ENCODE results near the gene RSAD1. TPM values are rescaled to one million over a fixed set of nuclear protein-coding genes. Genes with fewer than 3 reads are reported as not detected.
A peak's percentile ranks its signal among the peaks of the same experiment; 100 is the strongest.

Gene RSAD1
- total and polyA plus RNA-seq, 4 donors: 20.1 to 43.2 (median 29.9) TPM

DNA sequence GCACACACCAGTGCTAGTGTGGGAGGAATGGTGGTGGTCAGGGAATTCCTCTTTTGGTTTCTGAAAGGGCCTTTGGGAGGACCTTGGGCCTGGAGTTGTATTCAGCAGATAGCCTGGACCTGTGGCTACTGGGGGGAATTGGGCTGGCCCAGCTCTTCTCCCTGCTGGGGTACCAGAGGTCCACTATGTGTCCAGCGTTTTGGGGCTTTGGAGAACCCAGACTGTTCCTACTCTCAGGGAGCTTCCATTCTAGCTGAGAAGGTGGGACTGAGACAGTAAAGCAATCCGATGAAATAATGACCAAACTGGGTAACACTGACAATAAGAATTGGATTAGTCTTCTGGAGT is 56.3 kb downstream of the RSAD1 start:
- 90 to 95% methylated on average over 2 of the region's 2 CpGs for WGBS, 2 donors
- Histone ChIP-seq H3K27ac (ENCODE audit: low read depth in 1 of 2, low read length in 1 of 2) (peak overlapping the region in 1 of 2 donors; percentile 72), H3K4me1 (ENCODE audit: control insufficient read depth in 5 of 5, insufficient read depth in 5 of 5, low read length in 5 of 5) (peaks cover 0 to 32% (median 7%) of the 10 kb centered on the region in 5 donors), H3K4me3 (no peak overlapping the region), H3K9me3 (ENCODE audit: control insufficient read depth in 4 of 4, insufficient read depth in 3 of 4, low read length in 3 of 4) (peaks cover 0 to 1% (median 0%) of the 10 kb centered on the region in 4 donors), H3K9ac (ENCODE audit: insufficient read depth in 1 of 2, low read length in 2 of 2) (no peak overlapping the region), H3K36me3 (ENCODE audit: control insufficient read depth in 4 of 4, insufficient read depth in 4 of 4, low read length in 4 of 4) (no peaks in the 10 kb centered on the region), H3K27me3 (ENCODE audit: control insufficient read depth in 3 of 3, insufficient read depth in 3 of 3, low read length in 2 of 3) (peaks cover 0 to 4% (median 4%) of the 10 kb centered on the region in 3 donors)
- TF ChIP-seq, protein P1, sequence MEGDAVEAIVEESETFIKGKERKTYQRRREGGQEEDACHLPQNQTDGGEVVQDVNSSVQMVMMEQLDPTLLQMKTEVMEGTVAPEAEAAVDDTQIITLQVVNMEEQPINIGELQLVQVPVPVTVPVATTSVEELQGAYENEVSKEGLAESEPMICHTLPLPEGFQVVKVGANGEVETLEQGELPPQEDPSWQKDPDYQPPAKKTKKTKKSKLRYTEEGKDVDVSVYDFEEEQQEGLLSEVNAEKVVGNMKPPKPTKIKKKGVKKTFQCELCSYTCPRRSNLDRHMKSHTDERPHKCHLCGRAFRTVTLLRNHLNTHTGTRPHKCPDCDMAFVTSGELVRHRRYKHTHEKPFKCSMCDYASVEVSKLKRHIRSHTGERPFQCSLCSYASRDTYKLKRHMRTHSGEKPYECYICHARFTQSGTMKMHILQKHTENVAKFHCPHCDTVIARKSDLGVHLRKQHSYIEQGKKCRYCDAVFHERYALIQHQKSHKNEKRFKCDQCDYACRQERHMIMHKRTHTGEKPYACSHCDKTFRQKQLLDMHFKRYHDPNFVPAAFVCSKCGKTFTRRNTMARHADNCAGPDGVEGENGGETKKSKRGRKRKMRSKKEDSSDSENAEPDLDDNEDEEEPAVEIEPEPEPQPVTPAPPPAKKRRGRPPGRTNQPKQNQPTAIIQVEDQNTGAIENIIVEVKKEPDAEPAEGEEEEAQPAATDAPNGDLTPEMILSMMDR (IDR thresholded peaks at IDR 0.05; ENCODE audit: control extremely low read depth, extremely low read depth): no peak
- ATAC-seq (ENCODE audit: insufficient read depth, low FRiP score): no peak
- no peak for DNase-seq

DNA sequence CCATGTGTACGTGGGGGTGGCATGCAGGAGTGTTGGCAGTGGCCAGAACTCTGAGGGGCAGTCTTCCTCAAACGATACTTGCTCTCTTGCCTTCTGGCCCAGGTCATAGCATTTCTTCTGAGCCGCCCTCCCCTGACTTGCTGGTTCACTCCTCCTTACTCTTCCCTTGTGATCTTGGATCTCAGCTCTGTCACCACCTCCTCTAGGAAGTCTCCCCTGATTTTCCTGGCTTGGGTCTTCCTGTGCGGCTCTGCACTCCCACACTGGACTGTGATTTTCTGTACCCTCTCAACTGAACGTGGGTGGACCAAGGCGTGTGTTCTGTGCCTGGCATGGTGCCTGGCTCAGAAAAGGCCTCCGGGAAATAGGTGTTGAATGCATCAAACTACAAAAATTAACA is 56.7 kb downstream of the RSAD1 start:
- Histone ChIP-seq H3K9ac (ENCODE audit: insufficient read depth in 1 of 2, low read length in 2 of 2) (no peak overlapping the region), H3K27me3 (ENCODE audit: control insufficient read depth in 3 of 3, insufficient read depth in 3 of 3, low read length in 2 of 3) (peaks cover 0 to 4% (median 4%) of the 10 kb centered on the region in 3 donors), H3K9me3 (ENCODE audit: control insufficient read depth in 4 of 4, insufficient read depth in 3 of 4, low read length in 3 of 4) (peaks cover 0 to 1% (median 0%) of the 10 kb centered on the region in 4 donors), H3K27ac (ENCODE audit: low read depth in 1 of 2, low read length in 1 of 2) (no peak overlapping the region), H3K4me3 (no peak overlapping the region), H3K4me1 (ENCODE audit: control insufficient read depth in 5 of 5, insufficient read depth in 5 of 5, low read length in 5 of 5) (peaks cover 0 to 32% (median 7%) of the 10 kb centered on the region in 5 donors), H3K36me3 (ENCODE audit: control insufficient read depth in 4 of 4, insufficient read depth in 4 of 4, low read length in 4 of 4) (no peaks in the 10 kb centered on the region)
- DNase-seq (no peak), ATAC-seq (ENCODE audit: insufficient read depth, low FRiP score) (no peak)
- WGBS, 2 donors: 90 to 93% methylated on average over 7 of the region's 7 CpGs
- TF ChIP-seq, protein P1 (IDR thresholded peaks at IDR 0.05; ENCODE audit: control extremely low read depth, extremely low read depth): no peak

Other genes starting within 250 kb of the RSAD1 start
- 1 to 10 TPM in 1 of 2 donors, under 1 TPM in 1; 0.63 to 8.0 TPM for gene TMEM92, start 204.4 kb upstream of the RSAD1 start, total RNA-seq
- gene TMEM92, start 204.4 kb upstream of the RSAD1 start, polyA plus RNA-seq: 1 to 10 TPM; 5.6 to 6.2 TPM
- gene XYLT2, start 132.7 kb upstream of the RSAD1 start, total RNA-seq: 10 to 100 TPM; 20.9 to 28.5 TPM
- 10 to 100 TPM in 1 of 2 donors, 1 to 10 TPM in 1; 9.6 to 11.5 TPM for gene XYLT2, start 132.7 kb upstream of the RSAD1 start, polyA plus RNA-seq
- gene MRPL27, start 105.7 kb upstream of the RSAD1 start, total RNA-seq: 10 to 100 TPM; 33.5 to 58.1 TPM
- 100 to 1,000 TPM in 1 of 2 donors, 10 to 100 TPM in 1; 98.6 to 176 TPM for gene MRPL27, start 105.7 kb upstream of the RSAD1 start, polyA plus RNA-seq
- gene EME1, start 105.6 kb upstream of the RSAD1 start, total RNA-seq: 1 to 10 TPM; 1.5 to 2.8 TPM
- gene EME1, start 105.6 kb upstream of the RSAD1 start, polyA plus RNA-seq: 1 to 10 TPM in 1 of 2 donors, under 1 TPM in 1; 0.55 to 2.1 TPM
- gene LRRC59, start 81.3 kb upstream of the RSAD1 start, total RNA-seq: 100 to 1,000 TPM in 1 of 2 donors, 10 to 100 TPM in 1; 43.8 to 117 TPM
- 100 to 1,000 TPM in 1 of 2 donors, 10 to 100 TPM in 1; 46.8 to 112 TPM for gene LRRC59, start 81.3 kb upstream of the RSAD1 start, polyA plus RNA-seq
- 10 to 100 TPM; 77.7 to 79.2 TPM for gene ACSF2, start 52.6 kb upstream of the RSAD1 start, total RNA-seq
- gene ACSF2, start 52.6 kb upstream of the RSAD1 start, polyA plus RNA-seq: 10 to 100 TPM; 23.5 to 64.1 TPM
- gene CHAD, start 10.0 kb upstream of the RSAD1 start, total RNA-seq: under 1 TPM in 1 of 2 donors, not detected in 1; 0.37 TPM
- gene CHAD, start 10.0 kb upstream of the RSAD1 start, polyA plus RNA-seq: under 1 TPM; 0.14 to 0.35 TPM
- gene MYCBPAP, start 29.6 kb downstream of the RSAD1 start, total RNA-seq: 1 to 10 TPM; 4.7 to 6.4 TPM
- gene MYCBPAP, start 29.6 kb downstream of the RSAD1 start, polyA plus RNA-seq: under 1 TPM; 0.73 to 0.90 TPM
- gene EPN3, start 53.9 kb downstream of the RSAD1 start, total RNA-seq: 1 to 10 TPM; 1.3 to 2.6 TPM
- 1 to 10 TPM; 2.5 to 2.6 TPM for gene EPN3, start 53.9 kb downstream of the RSAD1 start, polyA plus RNA-seq
- gene SPATA20, start 68.3 kb downstream of the RSAD1 start, total RNA-seq: 10 to 100 TPM; 32.3 to 37.8 TPM
- gene SPATA20, start 68.3 kb downstream of the RSAD1 start, polyA plus RNA-seq: 10 to 100 TPM; 10.5 to 25.8 TPM
- 1 to 10 TPM in 1 of 2 donors, under 1 TPM in 1; 0.31 to 3.6 TPM for gene CACNA1G, start 81.9 kb downstream of the RSAD1 start, total RNA-seq
- under 1 TPM; 0.14 to 0.18 TPM for gene CACNA1G, start 81.9 kb downstream of the RSAD1 start, polyA plus RNA-seq
- 10 to 100 TPM; 18.3 to 46.4 TPM for gene ABCC3, start 156.0 kb downstream of the RSAD1 start, total RNA-seq
- 10 to 100 TPM; 10.3 to 45.7 TPM for gene ABCC3, start 156.0 kb downstream of the RSAD1 start, polyA plus RNA-seq
- gene ANKRD40, start 229.1 kb downstream of the RSAD1 start, total RNA-seq: 10 to 100 TPM; 34.4 to 38.9 TPM
- 10 to 100 TPM; 14.6 to 15.7 TPM for gene ANKRD40, start 229.1 kb downstream of the RSAD1 start, polyA plus RNA-seq
- 100 to 1,000 TPM in 1 of 2 donors, 10 to 100 TPM in 1; 80.4 to 188 TPM for gene LUC7L3, start 240.7 kb downstream of the RSAD1 start, total RNA-seq
- gene LUC7L3, start 240.7 kb downstream of the RSAD1 start, polyA plus RNA-seq: 10 to 100 TPM; 38.1 to 98.4 TPM